Stimulated activated CD8-positive, alpha-beta memory T cell treated with anti-CD3 and anti-CD28 coated beads, Interleukin-2, amount 100 ng/mL, for 1 hour (primary cell): ENCODE results near the gene FLNB.

Experiments
- DNase-seq, 2 donors: peaks; one replicate each; pipeline ENCODE4 v3.0.0-alpha.2; 2020; ENCODE audit warnings: low read depth in 2 of 2

FLNB gene

DNA sequence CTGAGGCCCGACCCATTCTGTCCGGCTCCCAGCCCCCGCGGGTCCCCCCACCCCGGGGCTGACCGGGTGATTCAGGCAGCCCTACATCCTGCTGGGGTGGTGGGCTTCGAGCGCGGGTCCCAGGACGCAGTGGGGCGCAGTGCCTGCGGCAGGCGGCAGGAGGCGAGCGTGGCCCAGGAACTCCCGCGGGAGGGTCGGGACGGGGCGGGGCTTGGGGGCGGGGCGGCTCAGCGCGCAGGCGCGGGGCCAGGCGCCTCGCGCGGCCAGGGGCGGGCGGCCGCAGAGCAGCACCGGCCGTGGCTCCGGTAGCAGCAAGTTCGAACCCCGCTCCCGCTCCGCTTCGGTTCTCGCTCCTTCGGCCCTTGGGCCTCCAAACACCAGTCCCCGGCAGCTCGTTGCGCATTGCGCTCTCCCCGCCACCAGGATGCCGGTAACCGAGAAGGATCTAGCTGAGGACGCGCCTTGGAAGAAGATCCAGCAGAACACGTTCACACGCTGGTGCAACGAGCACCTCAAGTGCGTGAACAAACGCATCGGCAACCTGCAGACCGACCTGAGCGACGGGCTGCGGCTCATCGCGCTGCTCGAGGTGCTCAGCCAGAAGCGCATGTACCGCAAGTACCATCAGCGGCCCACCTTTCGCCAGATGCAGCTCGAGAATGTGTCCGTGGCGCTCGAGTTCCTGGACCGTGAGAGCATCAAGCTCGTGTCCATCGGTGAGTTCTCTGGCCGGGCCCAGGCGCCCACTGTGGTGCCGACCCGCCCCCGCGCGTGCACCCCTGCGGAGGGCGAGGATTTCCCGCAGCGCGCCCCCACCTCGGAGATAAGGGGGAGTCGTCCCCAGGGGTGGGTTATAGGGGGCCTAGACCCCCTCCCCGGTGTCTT, at the start of gene FLNB:
Gene FLNB, plus strand, starts transcription at position 282 of the 885 bp plus-strand sequence. Its CDS starts 143 bp downstream, at position 425.
- peak; percentile 49 to 67 for DNase-seq

- no peak for DNase-seq
These were observed 49.4 kb upstream of the FLNB start for GRCh38 chr3:57958642-57959422.

GRCh38 chr3:57959423-57960173, 48.6 kb upstream of the FLNB start:
- no peak for DNase-seq

DNA sequence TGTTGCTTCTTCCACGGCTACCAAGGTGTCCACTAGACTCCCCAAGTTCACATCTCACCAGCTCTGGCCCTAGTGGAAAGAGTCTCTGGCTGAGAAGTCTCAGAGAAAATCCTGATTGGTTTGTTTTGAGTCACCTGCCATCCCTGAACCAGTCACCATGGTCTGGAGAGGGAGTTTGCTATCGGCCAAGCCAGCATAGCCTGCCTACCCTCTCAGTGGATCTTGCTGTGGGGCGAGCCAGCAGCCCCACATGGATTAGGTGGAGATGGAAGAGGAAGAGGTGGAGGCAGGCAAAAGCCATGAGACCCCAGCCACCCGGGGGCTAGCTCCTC, 48.1 kb upstream of the FLNB start:
- DNase-seq = no peak

DNA sequence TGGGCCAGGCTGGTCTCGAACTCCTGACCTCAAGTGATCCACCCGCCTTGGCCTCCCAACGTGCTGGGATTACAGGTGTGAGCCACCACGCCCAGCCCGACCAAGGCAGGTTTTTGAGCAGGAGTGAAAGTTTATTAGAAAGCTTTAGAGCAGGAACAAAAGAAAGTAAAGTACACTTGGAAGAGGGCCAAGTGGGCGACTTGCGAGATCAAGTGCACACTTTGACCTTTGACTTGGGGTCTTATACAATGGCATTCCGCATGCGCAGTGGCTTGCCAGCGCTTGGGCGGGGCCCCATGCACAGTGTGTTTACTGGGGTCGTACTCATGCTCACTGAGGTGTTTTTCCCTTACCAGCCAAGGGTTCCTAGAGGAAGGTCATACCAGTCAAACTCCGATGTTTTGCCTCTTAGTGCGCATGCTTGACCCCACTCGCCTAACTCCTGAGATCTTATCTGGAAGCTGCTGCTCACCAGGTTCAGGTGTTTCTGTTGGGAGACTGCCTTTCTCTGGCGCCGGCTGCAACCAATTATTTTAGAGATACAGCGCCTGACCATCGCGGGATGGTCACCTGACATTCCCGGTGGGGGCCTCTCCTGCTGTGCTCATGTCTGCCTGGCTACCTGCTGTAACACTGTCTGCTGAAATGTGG, 46.9 kb upstream of the FLNB start:
- DNase-seq = no peak

GRCh38 chr3:57961828-57962447, 46.3 kb upstream of the FLNB start:
- DNase-seq = no peak

DNA sequence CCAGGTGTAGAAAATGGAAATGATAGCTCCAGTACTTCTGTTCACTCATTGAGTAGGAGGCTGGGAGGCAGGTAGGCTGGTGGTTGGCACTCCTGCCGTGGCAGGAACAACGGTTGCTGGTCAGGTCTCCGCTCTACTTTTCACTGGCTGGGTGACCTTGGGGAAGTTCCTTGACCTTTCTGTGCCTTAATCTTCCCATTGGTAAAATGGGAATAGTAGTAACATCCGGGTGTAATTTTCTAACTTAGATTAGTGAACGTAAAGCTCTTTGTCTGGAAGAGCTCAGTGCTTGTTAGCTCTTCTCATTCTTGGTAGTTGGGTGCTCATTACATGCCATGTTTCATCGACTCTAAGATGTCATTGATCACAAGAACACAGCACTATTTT, 45.8 kb upstream of the FLNB start:
- DNase-seq = no peak

DNA sequence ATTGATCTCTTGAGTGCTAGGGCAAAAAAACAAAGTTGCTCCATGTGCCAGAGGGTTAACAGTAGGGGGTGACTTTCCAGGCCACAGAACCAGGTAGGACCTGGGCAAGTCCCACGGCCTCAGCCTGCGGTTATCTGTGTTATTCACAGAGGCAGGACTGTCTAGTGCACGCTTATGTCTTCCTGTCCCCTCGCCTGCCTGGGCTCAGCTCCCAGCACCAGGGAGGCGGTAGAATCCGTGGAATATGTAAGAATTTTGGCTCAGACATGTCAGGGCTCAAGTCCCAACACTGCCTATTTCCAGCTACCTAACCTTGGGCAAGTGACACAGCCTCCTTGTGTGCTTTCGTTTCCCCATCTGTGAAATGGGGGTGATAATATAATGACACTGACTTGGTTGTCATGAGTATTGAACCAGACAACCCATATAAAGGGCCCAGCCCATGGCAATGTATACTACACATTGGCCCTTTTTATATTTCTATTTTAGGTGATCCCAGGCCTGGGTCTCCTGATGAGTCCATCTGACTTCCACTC, 44.3 kb upstream of the FLNB start:
- no peak for DNase-seq

- no peak for DNase-seq
These were observed 41.4 kb upstream of the FLNB start for GRCh38 chr3:57966829-57967228.

GRCh38 chr3:57967590-57967989, 40.6 kb upstream of the FLNB start:
- no peak for DNase-seq

GRCh38 chr3:57968501-57968900, 39.7 kb upstream of the FLNB start:
- DNase-seq = no peak

DNA sequence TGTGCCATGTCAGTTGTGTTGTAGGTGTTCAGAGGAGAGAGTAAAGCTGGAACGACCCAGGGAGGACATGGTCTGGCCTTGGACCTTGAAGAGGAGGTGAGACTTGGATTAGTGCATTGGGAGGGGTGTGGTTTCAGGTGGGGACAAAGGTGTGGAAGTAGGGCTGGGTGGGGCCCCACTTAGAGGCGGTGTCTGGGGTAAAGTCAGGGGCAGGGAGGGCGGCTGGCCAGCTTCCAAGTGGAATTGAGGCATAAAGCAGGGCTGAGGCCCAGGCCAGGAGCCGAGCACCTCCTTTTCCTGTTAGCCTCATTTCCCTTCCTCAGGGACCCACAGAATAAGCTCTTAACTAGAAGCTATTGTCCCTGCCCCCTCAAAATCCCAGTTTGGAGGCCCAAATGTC, 36.2 kb upstream of the FLNB start:
- no peak for DNase-seq

- DNase-seq = no peak
These were observed 35.6 kb upstream of the FLNB start for GRCh38 chr3:57972531-57973111.

DNA sequence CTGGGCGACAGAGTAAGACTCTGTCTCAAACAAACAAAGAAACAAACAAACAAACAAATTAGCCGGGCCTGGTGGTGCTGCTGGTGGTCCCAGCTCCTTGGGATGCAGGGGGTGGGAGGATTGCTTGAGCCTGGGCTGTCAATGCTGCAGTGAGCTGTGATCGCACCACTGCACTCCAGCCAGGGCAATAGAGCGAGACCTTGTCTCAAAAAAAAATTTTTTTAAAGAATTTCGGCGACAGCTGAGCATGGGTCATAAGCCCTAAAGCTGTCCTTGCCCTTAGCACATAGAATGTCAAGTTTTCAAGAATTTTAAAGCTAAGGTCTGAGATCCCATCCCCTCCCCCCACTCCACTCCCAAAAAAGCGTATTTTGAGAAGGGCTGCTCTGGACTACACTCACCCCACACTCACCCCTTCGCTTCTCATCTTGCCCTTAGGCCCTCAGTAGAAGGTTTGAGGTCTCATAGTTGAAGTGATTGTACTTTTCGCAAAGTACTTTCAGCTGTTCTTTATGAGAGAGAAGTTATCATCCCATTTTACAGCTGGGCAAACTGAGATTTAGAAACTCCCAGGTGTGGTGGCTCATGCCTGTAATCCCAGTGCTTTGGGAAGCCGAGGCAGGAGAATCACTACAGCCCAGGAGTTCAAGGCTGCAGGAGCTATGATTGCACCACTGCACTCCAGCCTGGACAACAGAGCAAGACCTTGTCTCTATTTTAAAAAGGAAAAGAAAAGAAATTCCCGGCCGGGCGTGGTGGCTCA, 34.3 kb upstream of the FLNB start:
- no peak for DNase-seq

- DNase-seq = no peak
These were observed 33.3 kb upstream of the FLNB start for GRCh38 chr3:57974796-57975388.

DNA sequence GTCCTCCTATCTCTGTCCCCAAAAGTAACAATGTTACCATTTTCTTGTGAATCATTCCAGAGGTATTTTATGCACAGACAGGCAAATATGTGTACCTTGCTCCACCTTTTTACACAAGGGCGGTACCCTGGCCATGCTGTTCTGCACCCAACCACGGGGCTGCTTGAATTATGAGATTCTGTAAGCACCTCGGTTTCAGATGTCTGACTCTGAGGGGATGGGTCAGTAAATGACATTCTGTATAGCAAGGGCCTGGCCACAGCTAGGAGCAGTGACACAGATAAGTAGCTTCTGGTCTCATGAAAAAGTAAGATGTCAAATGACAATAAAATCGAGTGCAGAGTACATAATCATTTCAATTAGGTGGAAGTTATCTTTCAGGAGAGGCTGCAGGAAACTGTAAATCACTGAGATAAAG, 30.4 kb upstream of the FLNB start:
- no peak for DNase-seq

GRCh38 chr3:57978316-57978715, 29.9 kb upstream of the FLNB start:
- DNase-seq = no peak

- no peak for DNase-seq
These were observed 27.8 kb upstream of the FLNB start for GRCh38 chr3:57980416-57980815.

- DNase-seq = no peak
These were observed 26.6 kb upstream of the FLNB start for GRCh38 chr3:57981483-57982087.
